K562 (cell line): ENCODE measurements around the gene HCST. TPM values are rescaled to one million over a fixed set of nuclear protein-coding genes. Genes with fewer than 3 reads are reported as not detected.

Experiments
- ATF1 ChIP-seq, 2 experiments: fragments of 450-650 bp in 1 of 2; IDR thresholded peaks; 2 replicates each; pipeline ENCODE4 v1.6.1; 2016; ENCODE audit warnings: missing compliant biosample characterization in 1 of 2, missing genetic modification characterization in 1 of 2
- E2F1 ChIP-seq: sonication (generic); formaldehyde crosslinking; IDR thresholded peaks from 2 replicates; pipeline ENCODE4 v1.8.1; 2023; ENCODE audit warnings: mild to moderate bottlenecking, missing genetic modification reagents, moderate library complexity
- EP300 ChIP-seq: IDR thresholded peaks from 2 replicates; pipeline ENCODE4 v1.6.1; 2012; ENCODE audit warnings: low read length, improper control_type of control experiment
- HMG20B ChIP-seq: fragments of 250-450 bp; sonication (Bioruptor Pico); IDR thresholded peaks from 2 replicates; pipeline ENCODE4 v1.5.0; 2021; ENCODE audit warnings: mild to moderate bottlenecking
- LCOR ChIP-seq: sonication (generic); formaldehyde crosslinking; IDR thresholded peaks from 2 replicates; pipeline ENCODE4 v1.8.0; 2022; ENCODE audit warnings: mild to moderate bottlenecking, missing genetic modification reagents
- MEIS2 ChIP-seq: fragments of 450-650 bp; IDR thresholded peaks from 2 replicates; pipeline ENCODE4 v1.6.1; 2014; ENCODE audit warnings: mild to moderate bottlenecking; ENCODE audit not compliant: partially characterized antibody
- NEUROD1 ChIP-seq: fragments of 150-350 bp; IDR thresholded peaks from 2 replicates; pipeline ENCODE4 v1.6.1; 2014; ENCODE audit warnings: borderline replicate concordance, low read length, low read depth; ENCODE audit not compliant: partially characterized antibody
- NR2C2 ChIP-seq, 2 experiments: fragments of 200-800 bp in 1 of 2; sonication (Bioruptor generic) in 1 of 2; sonication (generic) in 1 of 2; formaldehyde crosslinking in 1 of 2; IDR thresholded peaks; 2 replicates each; pipeline versions ENCODE4 v1.6.1 to v1.8.0; 2016 to 2022; ENCODE audit warnings: mild to moderate bottlenecking in 1 of 2, missing compliant biosample characterization in 1 of 2, missing genetic modification characterization in 1 of 2, missing genetic modification reagents in 1 of 2
- PCBP2 ChIP-seq: fragments of 200-400 bp; formaldehyde crosslinking; IDR thresholded peaks from 2 replicates; pipeline ENCODE4 v1.6.1; 2018; ENCODE audit warnings: low read length, low read depth, mild to moderate bottlenecking, moderate library complexity; ENCODE audit not compliant: poor library complexity, severe bottlenecking
- POLR2B ChIP-seq: fragments of 450-650 bp; IDR thresholded peaks from 2 replicates; pipeline ENCODE4 v1.6.1; 2018; ENCODE audit warnings: low read depth; ENCODE audit not compliant: partially characterized antibody
- POU5F1 ChIP-seq: fragments of 150-350 bp; IDR thresholded peaks from 2 replicates; pipeline ENCODE4 v1.6.1; 2014; ENCODE audit warnings: borderline replicate concordance, low read length, low read depth, mild to moderate bottlenecking; ENCODE audit not compliant: partially characterized antibody
- SIRT6 ChIP-seq: IDR thresholded peaks from one replicate; pipeline ENCODE4 v1.6.1; 2012; ENCODE audit warnings: low read depth, mild to moderate bottlenecking, control low read depth, inconsistent platforms, low read length, moderate library complexity
- SP1 ChIP-seq: sonication (generic); formaldehyde crosslinking; IDR thresholded peaks from 2 replicates; pipeline ENCODE4 v1.8.1; 2022; ENCODE audit warnings: mild to moderate bottlenecking, missing genetic modification reagents
- TBL1XR1 ChIP-seq, 2 experiments: IDR thresholded peaks; 2 replicates each; pipeline ENCODE4 v1.6.1; 2012; ENCODE audit warnings: improper control_type of control experiment in 2 of 2, low read length in 2 of 2, mild to moderate bottlenecking in 1 of 2
- USF2 ChIP-seq: sonication (generic); formaldehyde crosslinking; IDR thresholded peaks from 2 replicates; pipeline ENCODE4 v1.5.0; 2020; ENCODE audit warnings: missing genetic modification reagents
- WHSC1 ChIP-seq: IDR thresholded peaks from one replicate; pipeline ENCODE4 v1.6.1; 2012; ENCODE audit warnings: low read length, control low read depth, inconsistent platforms
- XRCC5 ChIP-seq: fragments of 200-400 bp; formaldehyde crosslinking; IDR thresholded peaks from 2 replicates; pipeline ENCODE4 v1.6.1; 2017; ENCODE audit warnings: low read depth, mild to moderate bottlenecking, low read length
- polyA plus RNA-seq, 8 experiments: library from polyadenylated mRNA; depleted of rRNA in 4 of 8; stranded (reverse) in 5 of 8; unstranded in 3 of 8; fragments of >200 nt; fragmentation: Nextera tagmentation in 2 of 8; fragmentation: Illumina TruSeq in 1 of 8; extraction: Ambion mirVana in 2 of 8; extraction: Trizol in 1 of 8; gene quantifications; 2 replicates each; pipeline versions ENCODE4 v1.2.1 to v1.2.3, GENCODE V29; 2011 to 2014; ENCODE audit warnings: inconsistent platforms in 1 of 8, missing spikeins in 1 of 8
- total RNA-seq, 7 experiments: library from RNA; depleted of rRNA in 6 of 7; stranded (reverse); fragments of >200 nt in 6 of 7; fragmentation: Illumina TruSeq in 2 of 7; extraction: Trizol in 2 of 7; gene quantifications; 2 replicates each; pipeline versions ENCODE4 v1.2.1 to v1.2.3, GENCODE V29; 2011 to 2021; ENCODE audit warnings: low replicate concordance in 1 of 7
- TF ChIP-seq, protein P1 (sequence below): fragments of 450-650 bp; IDR thresholded peaks from 2 replicates; pipeline ENCODE4 v1.6.1; 2016; ENCODE audit warnings: low read depth, mild to moderate bottlenecking, moderate library complexity
- TF ChIP-seq, protein P2 (sequence below): IDR thresholded peaks from 2 replicates; pipeline ENCODE4 v1.6.1; 2011; ENCODE audit warnings: borderline replicate concordance, low read depth, mild to moderate bottlenecking, moderate library complexity, low read length; ENCODE audit not compliant: insufficient read depth, poor library complexity, severe bottlenecking
- TF ChIP-seq, protein P3 (sequence below): fragments of 450-650 bp; formaldehyde crosslinking; IDR thresholded peaks from 2 replicates; pipeline ENCODE4 v1.4.0; 2020; ENCODE audit warnings: mild to moderate bottlenecking, moderate library complexity

The HCST gene
- total and polyA plus RNA-seq, 9 of the 15 experiments (the other 6 are each of a cell fraction or from before 2014, with no cell fraction given): 0.29 to 1.9 (median 0.95) TPM; not detected in 2

DNA sequence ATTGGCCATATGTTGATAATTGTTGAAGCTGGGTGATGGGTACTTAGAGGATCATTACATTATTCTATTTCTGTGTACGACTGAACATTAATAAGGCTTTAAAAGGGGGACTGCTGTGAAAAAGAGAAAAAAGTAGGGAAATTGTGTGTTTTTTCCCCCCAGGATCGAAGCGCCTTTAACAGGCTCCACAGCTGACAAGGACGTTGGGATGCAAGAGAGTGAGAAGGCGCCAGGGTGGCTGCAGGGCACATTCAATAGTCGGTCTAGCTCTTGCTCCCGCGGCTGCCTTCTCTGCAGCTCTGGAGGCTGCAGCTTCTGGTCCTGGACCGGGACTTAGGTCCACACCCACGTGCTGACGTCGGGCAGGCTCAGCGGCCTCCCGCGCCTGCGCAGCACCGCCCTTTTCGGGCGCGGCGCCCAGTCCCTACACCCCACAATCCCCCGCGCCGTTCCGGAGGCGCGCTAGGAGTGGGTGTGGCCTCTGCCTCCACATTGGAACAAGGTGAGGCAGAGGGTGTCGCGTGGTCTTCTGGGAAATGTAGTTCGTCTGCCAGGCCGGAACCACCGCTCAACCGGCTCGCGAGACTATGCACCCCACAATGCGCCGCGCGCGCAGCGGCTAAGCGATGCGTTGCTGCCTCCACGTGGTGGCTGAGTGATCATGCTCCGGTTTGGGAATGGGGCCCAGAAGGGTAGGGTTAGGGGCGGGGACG is 29.0 kb downstream of the HCST start (continued):
- TF ChIP-seq, protein P1, sequence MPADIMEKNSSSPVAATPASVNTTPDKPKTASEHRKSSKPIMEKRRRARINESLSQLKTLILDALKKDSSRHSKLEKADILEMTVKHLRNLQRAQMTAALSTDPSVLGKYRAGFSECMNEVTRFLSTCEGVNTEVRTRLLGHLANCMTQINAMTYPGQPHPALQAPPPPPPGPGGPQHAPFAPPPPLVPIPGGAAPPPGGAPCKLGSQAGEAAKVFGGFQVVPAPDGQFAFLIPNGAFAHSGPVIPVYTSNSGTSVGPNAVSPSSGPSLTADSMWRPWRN: no peak
- TF ChIP-seq, protein P2, sequence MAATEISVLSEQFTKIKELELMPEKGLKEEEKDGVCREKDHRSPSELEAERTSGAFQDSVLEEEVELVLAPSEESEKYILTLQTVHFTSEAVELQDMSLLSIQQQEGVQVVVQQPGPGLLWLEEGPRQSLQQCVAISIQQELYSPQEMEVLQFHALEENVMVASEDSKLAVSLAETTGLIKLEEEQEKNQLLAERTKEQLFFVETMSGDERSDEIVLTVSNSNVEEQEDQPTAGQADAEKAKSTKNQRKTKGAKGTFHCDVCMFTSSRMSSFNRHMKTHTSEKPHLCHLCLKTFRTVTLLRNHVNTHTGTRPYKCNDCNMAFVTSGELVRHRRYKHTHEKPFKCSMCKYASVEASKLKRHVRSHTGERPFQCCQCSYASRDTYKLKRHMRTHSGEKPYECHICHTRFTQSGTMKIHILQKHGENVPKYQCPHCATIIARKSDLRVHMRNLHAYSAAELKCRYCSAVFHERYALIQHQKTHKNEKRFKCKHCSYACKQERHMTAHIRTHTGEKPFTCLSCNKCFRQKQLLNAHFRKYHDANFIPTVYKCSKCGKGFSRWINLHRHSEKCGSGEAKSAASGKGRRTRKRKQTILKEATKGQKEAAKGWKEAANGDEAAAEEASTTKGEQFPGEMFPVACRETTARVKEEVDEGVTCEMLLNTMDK: peak; percentile 10
- TF ChIP-seq MEIS2 (peak; percentile 95), NR2C2 (CRISPR knock-in tag; IDR thresholded peaks at IDR 0.05) (no peak; the same call in 1 of the 2 replicates), NR2C2 (tag; IDR thresholded peaks at IDR 0.05) (peak; percentile 91), HMG20B (no peak), POU5F1 (peak; percentile 41), SIRT6 (no peak), EP300 (peak; percentile 8; the same call in 1 of the 2 replicates), TBL1XR1 (IDR thresholded peaks at IDR 0.05; ENCODE audit: low read length in 2 of 2) (no peak), WHSC1 (no peak), E2F1 (peak; percentile 62; the same call in 1 of the 2 replicates), PCBP2 (no peak), SP1 (peak; percentile 98), USF2 (CRISPR knock-in tag) (peak; percentile 80), LCOR (CRISPR knock-in tag) (peak; percentile 89; the same call in 1 of the 2 replicates), XRCC5 (0 out of 2 replicates have a peak, but pooled peaks have one; percentile 69), NEUROD1 (peak; percentile 70), POLR2B (peak; percentile 69), ATF1 (CRISPR knock-in tag; IDR thresholded peaks at IDR 0.05) (peak; percentile 55; the same call in 1 of the 2 replicates), ATF1 (tag; IDR thresholded peaks at IDR 0.05) (peak; percentile 89)
- TF ChIP-seq, protein P3, sequence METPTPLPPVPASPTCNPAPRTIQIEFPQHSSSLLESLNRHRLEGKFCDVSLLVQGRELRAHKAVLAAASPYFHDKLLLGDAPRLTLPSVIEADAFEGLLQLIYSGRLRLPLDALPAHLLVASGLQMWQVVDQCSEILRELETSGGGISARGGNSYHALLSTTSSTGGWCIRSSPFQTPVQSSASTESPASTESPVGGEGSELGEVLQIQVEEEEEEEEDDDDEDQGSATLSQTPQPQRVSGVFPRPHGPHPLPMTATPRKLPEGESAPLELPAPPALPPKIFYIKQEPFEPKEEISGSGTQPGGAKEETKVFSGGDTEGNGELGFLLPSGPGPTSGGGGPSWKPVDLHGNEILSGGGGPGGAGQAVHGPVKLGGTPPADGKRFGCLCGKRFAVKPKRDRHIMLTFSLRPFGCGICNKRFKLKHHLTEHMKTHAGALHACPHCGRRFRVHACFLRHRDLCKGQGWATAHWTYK (CRISPR knock-in tag): peak; percentile 68; the same call in 1 of the 2 replicates
